Dendritic cell treated with granulocyte-macrophage colony-stimulating factor and Interleukin-4, amounts not matched to agents 40 ng/mL and 50 ng/mL, for 4 days (primary cell): Measurements from ENCODE around the gene HOXB7.

Source experiments
- H3K27ac Mint-ChIP-seq: one replicate; pipeline ENCODE4 v1.8.0; 2022; ENCODE audit warnings: mild to moderate bottlenecking, mixed read lengths
- H3K27me3 Mint-ChIP-seq: one replicate; pipeline ENCODE4 v1.8.0; 2022; ENCODE audit warnings: mild to moderate bottlenecking, mixed read lengths
- H3K36me3 Mint-ChIP-seq: one replicate; pipeline ENCODE4 v1.8.0; 2022; ENCODE audit warnings: low read depth, mixed read lengths
- H3K4me1 Mint-ChIP-seq: one replicate; pipeline ENCODE4 v1.8.0; 2022; ENCODE audit warnings: low read depth, mixed read lengths
- H3K4me3 Mint-ChIP-seq: one replicate; pipeline ENCODE4 v1.8.0; 2022; ENCODE audit warnings: mild to moderate bottlenecking, moderate library complexity, mixed read lengths
- H3K9me3 Mint-ChIP-seq: one replicate; pipeline ENCODE4 v1.8.0; 2022; ENCODE audit warnings: mixed read lengths
- intact Hi-C: fragments of 100-400 bp; cut with micrococcal nuclease; formaldehyde crosslinking; loops from one replicate; pipeline ENCODE4 v1.15.0; 2022

Gene HOXB7

DNA sequence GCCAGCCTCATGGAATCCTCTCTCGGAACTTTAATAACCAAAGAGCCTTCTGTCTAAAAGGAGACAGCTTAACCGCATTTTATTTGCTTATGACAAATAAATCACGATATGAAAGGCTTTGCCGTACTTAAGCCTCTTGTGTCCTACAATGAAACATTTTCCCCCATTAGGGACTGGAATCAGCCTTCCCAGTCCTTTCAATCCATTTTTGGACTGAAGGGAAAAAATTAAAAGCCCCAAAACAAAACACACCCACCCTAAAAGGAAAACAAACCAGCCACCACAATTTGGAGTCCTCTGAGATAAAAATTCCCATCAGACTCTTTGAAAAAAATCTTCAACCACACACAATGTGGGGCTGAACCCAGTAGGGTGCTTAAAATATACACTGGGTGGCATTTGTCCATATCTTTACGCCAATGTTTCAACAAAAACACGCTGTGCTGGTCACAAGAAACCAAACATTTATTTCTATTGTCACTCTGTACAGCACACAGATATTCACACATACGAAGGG, 35.7 kb downstream of the HOXB7 start:
- Mint-ChIP-seq H3K27me3 (peaks cover 56% of the 10 kb centered on the region), H3K4me3 (no peak overlapping the region), H3K4me1 (peaks cover 35% of the 10 kb centered on the region), H3K9me3 (no peaks in the 10 kb centered on the region), H3K36me3 (no peaks in the 10 kb centered on the region), H3K27ac (no peak overlapping the region)
- intact Hi-C loops, result no loop called here

DNA sequence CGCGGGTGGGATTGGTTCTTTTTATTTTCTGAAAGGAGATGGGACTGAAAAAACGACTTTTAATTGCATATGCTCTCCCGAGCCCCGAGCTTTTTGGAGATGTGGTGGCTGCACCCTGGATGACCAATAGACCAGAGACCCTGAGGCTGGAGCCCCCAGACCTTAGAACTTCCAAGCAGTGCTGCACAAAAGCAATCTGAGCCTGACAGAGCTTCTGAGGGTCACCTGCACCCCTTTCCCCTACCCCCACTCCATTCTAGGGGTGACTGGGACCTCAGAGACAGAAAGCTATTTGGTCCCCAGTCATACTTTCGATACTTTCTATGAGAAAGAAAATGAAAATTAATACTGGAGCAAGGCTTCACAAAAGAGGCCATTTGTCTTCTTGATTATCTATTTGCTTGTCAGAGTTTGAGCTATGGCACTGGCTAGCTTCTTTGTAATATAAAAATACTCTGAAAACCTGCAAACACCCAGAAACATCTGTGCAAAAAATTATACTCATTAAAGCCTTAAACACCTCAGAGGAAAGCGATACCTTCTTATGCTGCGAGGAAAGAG, 36.2 kb downstream of the HOXB7 start:
- peaks cover 30% of the 10 kb centered on the region for H3K4me1 Mint-ChIP-seq
- no peaks in the 10 kb centered on the region for H3K9me3 Mint-ChIP-seq
- H3K27ac Mint-ChIP-seq, result no peak overlapping the region
- peaks cover 50% of the 10 kb centered on the region for H3K27me3 Mint-ChIP-seq
- H3K36me3 Mint-ChIP-seq, result no peaks in the 10 kb centered on the region
- H3K4me3 Mint-ChIP-seq, result no peak overlapping the region
- intact Hi-C loops, result no loop called here

DNA sequence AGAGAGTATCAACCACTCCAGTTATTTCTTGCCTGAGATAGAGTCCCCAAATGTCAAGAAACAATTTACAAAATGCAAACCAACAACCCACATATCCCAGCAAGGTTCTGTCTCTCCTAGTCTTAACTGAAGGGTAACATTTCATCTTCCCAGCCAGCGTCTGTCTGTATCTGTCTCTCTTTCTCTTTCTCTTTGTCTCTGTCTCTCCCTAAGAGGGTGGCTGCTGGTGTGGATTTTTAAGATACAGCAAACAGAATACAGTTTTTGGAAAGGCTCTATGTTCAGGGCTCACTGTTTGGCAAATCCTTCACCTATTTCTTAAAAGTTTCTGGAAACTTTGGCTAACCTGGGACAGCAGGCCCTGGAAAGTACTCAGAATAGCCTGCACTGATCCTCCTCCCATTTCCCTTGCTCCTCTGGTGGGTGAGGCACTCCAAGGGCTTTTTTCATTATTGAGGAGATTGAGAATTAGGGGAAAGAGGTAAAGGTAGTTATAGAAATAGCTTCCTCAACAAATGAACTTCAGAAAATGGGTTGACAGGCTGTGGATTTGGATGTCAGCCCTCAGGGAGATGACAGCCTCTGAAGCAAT, 38.9 kb downstream of the HOXB7 start:
- intact Hi-C loops, result no loop called here
- H3K27me3 Mint-ChIP-seq, result peaks cover 27% of the 10 kb centered on the region
- H3K9me3 Mint-ChIP-seq, result no peaks in the 10 kb centered on the region
- no peak overlapping the region for H3K27ac Mint-ChIP-seq
- peaks cover 16% of the 10 kb centered on the region for H3K4me1 Mint-ChIP-seq
- H3K36me3 Mint-ChIP-seq, result no peaks in the 10 kb centered on the region
- H3K4me3 Mint-ChIP-seq, result no peak overlapping the region

DNA sequence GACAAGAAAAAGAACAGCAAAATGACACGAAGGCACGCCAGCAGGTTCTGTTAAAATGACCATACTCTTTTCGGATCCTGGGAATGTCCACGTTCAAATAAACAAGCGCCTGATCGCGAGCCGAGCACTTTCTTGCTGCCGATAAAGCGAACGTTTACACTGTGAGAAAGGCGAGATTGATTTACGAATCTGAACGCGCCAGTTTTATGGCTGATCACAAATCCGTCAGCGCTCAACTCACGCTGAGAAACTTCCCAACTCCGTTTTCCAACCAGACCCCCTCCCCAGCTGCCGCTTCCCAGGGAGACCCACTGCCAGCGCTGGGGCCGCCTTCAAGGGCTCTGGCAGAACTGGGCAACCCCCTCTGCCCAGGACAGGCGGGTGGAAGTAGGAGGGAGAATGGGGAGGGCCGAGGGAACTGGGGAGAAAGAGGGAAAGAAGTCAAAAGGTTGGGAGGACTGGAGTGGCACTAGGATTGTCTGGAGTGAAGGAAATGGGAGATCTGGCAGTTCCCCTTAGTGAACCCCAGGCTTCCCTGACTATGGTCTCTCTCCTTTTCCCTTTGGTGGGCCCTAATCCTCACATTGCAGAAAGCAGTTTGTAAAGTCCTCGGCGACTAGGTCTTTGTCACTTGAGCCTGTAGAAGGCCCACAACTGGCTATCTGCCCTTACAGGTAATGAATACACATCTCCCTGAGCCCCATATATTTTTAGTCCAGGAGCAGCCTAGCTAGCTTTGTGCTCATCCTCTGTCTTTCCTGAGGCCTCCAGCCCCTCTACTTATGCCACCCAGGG, 39.6 kb downstream of the HOXB7 start:
- H3K9me3 Mint-ChIP-seq, result no peaks in the 10 kb centered on the region
- no peak overlapping the region for H3K4me3 Mint-ChIP-seq
- intact Hi-C loops, result no loop called here
- H3K4me1 Mint-ChIP-seq, result peaks cover 12% of the 10 kb centered on the region
- peaks cover 20% of the 10 kb centered on the region for H3K27me3 Mint-ChIP-seq
- no peaks in the 10 kb centered on the region for H3K36me3 Mint-ChIP-seq
- H3K27ac Mint-ChIP-seq, result no peak overlapping the region

DNA sequence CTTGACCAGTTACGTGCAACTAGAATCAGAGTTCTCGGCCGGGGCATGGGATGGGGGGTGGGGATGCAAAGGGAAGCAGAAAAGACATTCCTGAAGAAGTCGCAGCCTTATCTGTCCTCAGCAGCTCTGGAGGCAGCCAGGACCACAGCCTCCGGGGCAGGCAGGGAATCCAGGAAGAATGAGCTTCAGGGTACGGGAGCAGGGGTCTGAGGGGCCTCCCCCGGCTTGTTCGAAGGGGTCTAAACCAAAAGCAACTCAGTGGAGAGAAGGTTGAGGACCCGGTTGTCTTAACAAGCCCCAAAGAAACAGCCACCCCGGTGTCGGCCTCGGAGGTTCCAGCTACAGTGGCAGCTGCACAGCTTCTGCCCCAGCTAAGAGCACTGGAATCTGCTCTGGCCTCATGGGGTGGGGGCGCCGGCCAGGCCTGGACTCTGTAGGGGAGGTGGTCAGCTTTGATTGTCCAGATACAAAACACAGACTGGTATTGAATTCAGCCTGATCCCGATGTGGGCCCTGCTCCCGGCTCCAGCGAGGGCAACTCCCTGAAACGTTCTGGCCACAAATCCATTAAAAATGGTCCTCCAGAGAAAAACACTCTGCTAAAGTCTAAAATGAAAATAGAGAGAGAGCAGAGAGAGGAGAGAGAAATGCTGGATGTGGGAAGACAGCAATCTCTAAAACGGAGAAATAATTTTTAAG, 40.3 kb downstream of the HOXB7 start:
- no peak overlapping the region for H3K4me3 Mint-ChIP-seq
- intact Hi-C loops, result no loop called here

DNA sequence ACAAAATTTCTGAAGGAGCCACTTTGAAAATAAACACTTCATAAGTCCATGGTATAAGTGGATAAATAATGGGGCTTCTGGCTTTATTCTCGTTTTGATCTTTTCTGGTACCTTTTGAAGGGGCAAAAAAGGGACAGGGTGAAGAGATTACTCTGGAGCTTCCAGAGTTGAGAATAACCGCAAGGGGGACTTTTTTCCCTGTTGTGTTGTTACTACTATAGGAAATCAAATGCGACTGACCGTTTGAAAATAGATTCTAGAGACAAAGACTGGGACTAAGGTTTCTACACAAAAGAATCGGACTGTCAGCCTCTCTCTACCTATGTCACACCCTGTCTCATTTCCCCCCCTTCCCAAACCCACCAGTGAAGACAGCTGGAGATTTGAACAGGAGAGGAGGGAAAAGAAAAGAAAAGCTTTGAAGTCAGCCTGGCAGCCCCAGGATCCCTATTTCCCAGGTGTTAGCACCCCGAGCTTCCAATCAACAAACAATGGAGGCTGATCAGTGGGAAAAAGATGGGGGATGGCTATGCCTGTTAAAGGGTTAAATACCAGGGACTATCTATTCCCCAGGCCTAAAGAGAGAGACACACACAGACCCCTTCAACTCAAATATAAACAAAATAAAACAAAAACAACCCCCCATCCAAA, 41.0 kb downstream of the HOXB7 start:
- peaks cover 6% of the 10 kb centered on the region for H3K4me1 Mint-ChIP-seq
- H3K9me3 Mint-ChIP-seq, result no peaks in the 10 kb centered on the region
- intact Hi-C loops, result no loop called here
- H3K36me3 Mint-ChIP-seq, result no peaks in the 10 kb centered on the region
- no peak overlapping the region for H3K27ac Mint-ChIP-seq
- peaks cover 8% of the 10 kb centered on the region for H3K27me3 Mint-ChIP-seq
- H3K4me3 Mint-ChIP-seq, result no peak overlapping the region

More for the DNA sequence above, 40.3 kb downstream of the HOXB7 start:
- H3K27ac Mint-ChIP-seq, result no peak overlapping the region
- H3K4me1 Mint-ChIP-seq, result peaks cover 6% of the 10 kb centered on the region
- peaks cover 13% of the 10 kb centered on the region for H3K27me3 Mint-ChIP-seq
- no peaks in the 10 kb centered on the region for H3K36me3 Mint-ChIP-seq
- H3K9me3 Mint-ChIP-seq, result no peaks in the 10 kb centered on the region

DNA sequence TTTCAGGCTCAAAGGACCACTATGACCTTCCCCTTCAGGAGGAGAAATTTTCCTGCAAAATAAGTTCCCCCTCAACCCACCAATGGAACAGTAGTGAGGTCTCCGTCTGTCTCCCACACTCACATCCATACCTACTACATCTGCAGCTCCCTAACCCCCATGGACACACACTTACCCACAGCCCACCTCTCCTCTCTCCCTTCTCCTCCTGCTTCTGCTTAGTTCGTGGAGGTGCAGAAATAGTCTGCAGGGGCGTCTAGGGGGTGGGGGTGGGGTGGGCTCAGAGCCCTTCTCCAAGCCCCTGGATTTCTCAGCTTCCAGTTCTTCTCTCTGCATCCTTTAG, 41.6 kb downstream of the HOXB7 start:
- intact Hi-C loops, result no loop called here
- no peak overlapping the region for H3K4me3 Mint-ChIP-seq
- H3K9me3 Mint-ChIP-seq, result no peaks in the 10 kb centered on the region

DNA sequence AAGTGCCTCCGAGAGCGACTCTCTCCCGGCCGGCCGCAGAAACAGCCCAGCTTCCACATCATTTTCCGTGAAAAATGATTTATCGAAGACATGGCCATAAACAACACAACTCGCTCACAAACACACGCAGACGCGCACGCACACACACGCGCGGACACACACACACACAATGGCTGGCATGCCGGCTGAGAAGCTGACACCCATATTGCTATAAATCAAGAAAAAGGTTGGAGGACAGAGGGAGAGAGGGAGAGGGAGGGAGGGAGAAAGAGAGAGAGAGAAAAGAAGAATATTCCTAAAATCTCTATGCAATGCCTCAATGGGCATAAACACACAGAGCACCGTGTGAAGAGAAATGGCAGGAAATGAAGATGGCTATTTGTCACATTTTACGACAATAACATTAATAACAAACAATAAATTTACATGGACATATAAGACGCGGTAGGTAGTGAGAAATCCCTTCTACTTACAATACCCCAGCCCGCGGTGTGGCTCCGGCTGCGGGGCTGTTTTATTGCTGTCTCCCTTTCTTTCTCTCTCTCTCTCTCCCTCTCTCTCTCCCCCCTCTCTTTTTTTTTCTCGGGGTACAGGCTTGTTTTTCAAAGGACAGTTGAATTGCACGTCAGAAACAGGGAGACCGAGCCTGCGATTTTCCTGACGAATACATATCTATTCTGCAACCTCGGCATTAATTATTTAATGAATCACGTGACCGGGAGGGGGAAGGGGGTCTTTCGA, 42.1 kb downstream of the HOXB7 start:
- H3K4me1 Mint-ChIP-seq, result peaks cover 6% of the 10 kb centered on the region
- no peaks in the 10 kb centered on the region for H3K36me3 Mint-ChIP-seq
- H3K27ac Mint-ChIP-seq, result no peak overlapping the region
- H3K9me3 Mint-ChIP-seq, result no peaks in the 10 kb centered on the region
- H3K4me3 Mint-ChIP-seq, result no peak overlapping the region
- peaks cover 3% of the 10 kb centered on the region for H3K27me3 Mint-ChIP-seq
- intact Hi-C loops, result no loop called here

More for the DNA sequence above, 41.6 kb downstream of the HOXB7 start:
- Mint-ChIP-seq H3K4me1 (peaks cover 6% of the 10 kb centered on the region), H3K27ac (no peak overlapping the region), H3K27me3 (peaks cover 2% of the 10 kb centered on the region), H3K36me3 (no peaks in the 10 kb centered on the region)

DNA sequence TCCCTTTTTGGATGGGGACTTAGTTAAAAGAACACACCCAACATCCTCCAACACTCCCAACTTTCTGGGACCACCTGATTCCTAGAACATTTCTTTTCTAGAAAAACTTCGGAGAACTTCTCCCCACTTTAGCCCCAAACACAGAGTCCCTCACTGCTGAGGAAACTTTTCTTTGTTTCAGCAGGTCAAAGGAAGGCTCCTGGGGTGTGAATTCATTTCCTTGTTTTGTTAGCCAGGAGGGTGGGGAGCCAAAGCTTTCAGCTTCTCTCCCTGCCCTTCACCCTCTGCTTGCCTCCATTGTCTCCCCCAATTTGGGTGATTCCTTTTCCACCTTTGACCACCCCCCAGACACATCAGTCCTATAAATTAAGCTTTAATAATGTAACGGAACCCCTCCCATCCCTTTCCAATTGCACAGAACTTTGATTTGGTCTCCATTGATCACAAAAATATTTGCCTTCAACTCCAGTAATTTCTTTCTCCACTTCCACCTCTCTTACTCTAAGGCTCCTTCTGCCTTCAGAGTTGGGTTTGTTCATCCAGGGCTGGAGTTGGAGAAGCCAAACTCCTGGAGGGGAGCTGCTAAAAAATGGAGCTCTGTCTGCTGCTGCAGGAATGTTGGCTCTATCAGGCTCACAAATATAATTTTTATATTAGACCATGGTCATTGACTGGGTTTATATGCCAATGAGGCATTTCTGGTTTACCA, 43.0 kb downstream of the HOXB7 start:
- H3K9me3 Mint-ChIP-seq, result no peaks in the 10 kb centered on the region
- intact Hi-C loops, result no loop called here
- no peak overlapping the region for H3K4me3 Mint-ChIP-seq
- peaks cover 12% of the 10 kb centered on the region for H3K27me3 Mint-ChIP-seq
- peaks cover 6% of the 10 kb centered on the region for H3K4me1 Mint-ChIP-seq
- H3K27ac Mint-ChIP-seq, result no peak overlapping the region
- H3K36me3 Mint-ChIP-seq, result no peaks in the 10 kb centered on the region

DNA sequence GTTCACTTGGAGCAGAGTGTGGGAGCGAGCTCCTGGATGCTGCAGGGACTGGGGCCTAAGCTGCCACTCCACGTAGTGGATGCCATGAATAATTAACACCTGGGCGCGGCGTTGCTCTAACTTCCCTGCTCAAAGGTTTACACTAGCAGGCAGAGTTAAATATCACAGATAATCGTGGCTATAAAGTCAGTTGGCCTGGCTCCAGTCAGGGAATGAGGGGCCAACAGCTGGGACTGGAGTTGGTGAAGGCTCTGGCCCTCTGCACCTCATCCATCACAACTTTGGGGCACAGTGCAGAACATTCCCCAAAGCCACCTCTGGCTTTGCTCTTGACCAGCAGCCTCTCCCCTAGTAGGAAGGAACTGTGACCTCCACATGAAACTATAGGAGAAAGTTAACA, 43.6 kb downstream of the HOXB7 start:
- Mint-ChIP-seq H3K4me1 (peaks cover 6% of the 10 kb centered on the region), H3K27ac (no peak overlapping the region), H3K4me3 (no peak overlapping the region), H3K27me3 (peaks cover 18% of the 10 kb centered on the region), H3K9me3 (no peaks in the 10 kb centered on the region), H3K36me3 (no peaks in the 10 kb centered on the region)
- intact Hi-C loops, result no loop called here

DNA sequence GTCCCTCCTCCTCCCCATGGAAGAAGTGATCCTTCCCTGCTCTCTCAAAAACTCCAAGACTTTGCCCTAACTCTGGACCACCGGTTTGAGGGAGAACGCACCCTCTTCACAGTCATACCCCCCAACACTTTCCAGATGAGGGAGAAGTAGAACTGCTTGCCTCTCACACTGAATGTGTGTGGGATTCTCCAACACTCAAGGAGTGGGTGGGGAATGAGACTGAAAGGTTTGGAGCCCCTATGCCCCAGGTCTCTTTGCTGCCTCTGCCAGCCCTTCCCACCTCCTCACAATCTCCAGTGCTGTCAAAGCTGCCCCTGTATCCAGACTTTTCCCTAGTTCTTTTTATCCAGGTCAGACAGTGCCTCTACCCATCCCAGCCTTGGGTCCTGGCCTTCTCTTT, 44.1 kb downstream of the HOXB7 start:
- Mint-ChIP-seq H3K27me3 (peaks cover 21% of the 10 kb centered on the region), H3K4me1 (peaks cover 6% of the 10 kb centered on the region), H3K9me3 (no peaks in the 10 kb centered on the region), H3K36me3 (no peaks in the 10 kb centered on the region), H3K27ac (no peak overlapping the region), H3K4me3 (no peak overlapping the region)
- intact Hi-C loops, result no loop called here

DNA sequence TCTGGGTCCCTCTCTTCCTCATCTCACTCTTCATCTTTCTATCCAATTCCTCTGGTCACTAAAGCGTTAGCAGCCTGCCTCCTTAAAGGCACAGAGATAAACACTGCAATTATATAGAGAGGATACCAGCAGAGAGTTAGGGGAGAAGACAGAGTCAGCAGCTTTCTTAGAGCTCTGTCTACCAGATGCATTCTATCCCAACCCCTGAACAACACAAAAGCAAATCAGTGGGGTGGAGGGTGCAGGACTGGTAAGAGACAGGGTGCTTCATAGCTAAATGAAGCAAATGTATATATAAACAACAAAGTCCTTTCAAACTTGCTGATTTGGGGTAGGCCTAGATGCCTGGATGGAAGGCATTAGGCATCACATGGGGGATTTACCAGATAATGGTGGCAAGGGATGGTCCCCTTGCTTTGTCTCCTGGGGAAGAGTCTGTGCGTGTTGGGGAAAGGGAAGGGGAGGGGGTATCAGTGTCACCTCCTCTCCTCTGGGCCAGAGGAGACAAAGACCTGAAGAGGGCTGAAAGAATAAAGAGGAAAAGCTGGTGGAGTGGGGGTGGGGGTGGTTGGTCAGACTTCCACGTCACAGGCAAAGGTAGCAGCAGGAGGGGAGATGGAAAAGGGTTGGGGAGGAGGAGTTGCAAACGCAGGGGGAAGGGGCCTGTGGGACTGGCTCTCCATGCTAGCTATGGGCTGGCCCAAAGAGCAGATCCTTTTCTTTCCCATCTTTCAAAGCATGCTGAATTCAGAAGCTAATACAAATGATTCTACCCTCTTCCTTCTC, 44.7 kb downstream of the HOXB7 start:
- no peaks in the 10 kb centered on the region for H3K9me3 Mint-ChIP-seq
- H3K4me3 Mint-ChIP-seq, result no peak overlapping the region
- no peaks in the 10 kb centered on the region for H3K36me3 Mint-ChIP-seq
- peaks cover 9% of the 10 kb centered on the region for H3K4me1 Mint-ChIP-seq
- intact Hi-C loops, result no loop called here
- no peak overlapping the region for H3K27ac Mint-ChIP-seq
- peaks cover 26% of the 10 kb centered on the region for H3K27me3 Mint-ChIP-seq
